H1 (cell line): Measurements from ENCODE around the gene TMUB1. TPM values are rescaled to one million over a fixed set of nuclear protein-coding genes. Genes with fewer than 3 reads are reported as not detected.

Experiments
- CEBPB ChIP-seq: IDR thresholded peaks from 2 replicates; pipeline ENCODE4 v1.6.1; 2012; ENCODE audit warnings: low read depth, low read length
- CHD2 ChIP-seq: IDR thresholded peaks from 2 replicates; pipeline ENCODE4 v1.6.1; 2012; ENCODE audit warnings: low read length, improper control_type of control experiment
- EP300 ChIP-seq, 2 experiments: IDR thresholded peaks; 1 replicate in 1 of 2; 2 replicates in 1 of 2; pipeline ENCODE4 v1.6.1; 2011 to 2012; ENCODE audit warnings: low read depth in 2 of 2, low read length in 2 of 2, mild to moderate bottlenecking in 2 of 2, borderline replicate concordance in 1 of 2, inconsistent platforms in 1 of 2, moderate library complexity in 1 of 2
- GTF2F1 ChIP-seq: IDR thresholded peaks from 2 replicates; pipeline ENCODE4 v1.6.1; 2012; ENCODE audit warnings: low read depth, low read length, improper control_type of control experiment, borderline replicate concordance
- JUN ChIP-seq: IDR thresholded peaks from 2 replicates; pipeline ENCODE4 v1.6.1; 2011; ENCODE audit warnings: low read depth, mild to moderate bottlenecking, improper control_type of control experiment, low read length
- RBBP5 ChIP-seq: IDR thresholded peaks from 2 replicates; pipeline ENCODE4 v1.7.1; 2012; ENCODE audit warnings: low read depth, mild to moderate bottlenecking, inconsistent platforms, low read length, moderate library complexity, borderline replicate concordance
- RFX5 ChIP-seq: IDR thresholded peaks from 2 replicates; pipeline ENCODE4 v1.6.1; 2011; ENCODE audit warnings: low read depth, low read length, improper control_type of control experiment, borderline replicate concordance
- SP4 ChIP-seq: IDR thresholded peaks from 2 replicates; pipeline ENCODE4 v1.6.1; 2012; ENCODE audit warnings: low read length, inconsistent platforms
- TCF12 ChIP-seq: IDR thresholded peaks from 2 replicates; pipeline ENCODE4 v1.6.1; 2011; ENCODE audit warnings: low read depth, mild to moderate bottlenecking, low read length
- polyA plus RNA-seq, 7 experiments: library from polyadenylated mRNA; depleted of rRNA in 3 of 7; stranded (reverse) in 5 of 7; unstranded in 2 of 7; fragments of >200 nt in 5 of 7; fragments of 200-250 nt in 2 of 7; gene quantifications; 1 replicate in 5 of 7; 2 replicates in 1 of 7; 4 replicates in 1 of 7; pipeline versions ENCODE4 v1.2.1 to v1.2.3, GENCODE V29; 2011 to 2013; ENCODE audit warnings: missing spikeins in 2 of 7, mixed read lengths in 2 of 7
- total RNA-seq: library from RNA; stranded (reverse); fragmentation: NEBNext Ultra II Directional; extraction: Animal tissue kit (Norgen Biotek cat#: 25700); gene quantifications from 2 replicates; pipeline ENCODE4 v1.2.1, GENCODE V29; 2021

Gene TMUB1
- total and polyA plus RNA-seq, 2 of the 8 experiments (the other 6 are each of a cell fraction or from before 2014, with no cell fraction given) = 41.4 to 56.2 TPM

DNA sequence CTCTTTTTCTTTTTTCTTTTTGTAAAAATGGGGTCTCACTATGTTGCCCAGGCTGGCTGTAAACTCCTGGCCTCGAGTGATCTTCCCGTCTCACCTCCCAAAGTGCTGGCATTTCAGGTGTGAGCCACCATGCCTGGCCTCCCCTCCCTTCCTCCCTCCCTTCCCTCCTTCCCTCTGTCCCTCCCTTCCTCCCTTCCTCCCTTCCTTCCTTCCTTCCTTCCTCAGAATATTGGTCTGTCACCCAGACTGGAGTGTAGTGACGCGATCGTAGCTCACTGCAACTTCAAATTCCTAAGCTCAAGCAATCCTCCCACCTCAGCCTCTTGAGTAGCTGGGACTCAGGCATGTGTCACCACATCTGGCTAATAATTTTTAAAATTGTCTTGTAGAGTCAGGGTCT lies 11.4 kb upstream of the TMUB1 start (continued):
- no peak for TF ChIP-seq GTF2F1
- no peak for TF ChIP-seq SP4
- no peak for TF ChIP-seq CHD2
- TF ChIP-seq EP300 (IDR thresholded peaks at IDR 0.05; ENCODE audit: borderline replicate concordance in 1 of 2, low read depth in 2 of 2, low read length in 2 of 2) = no peak
- no peak for TF ChIP-seq RFX5
- no peak for TF ChIP-seq RBBP5
- no peak for TF ChIP-seq TCF12
- TF ChIP-seq JUN = no peak
- no peak for TF ChIP-seq CEBPB
